H1 (cell line): ENCODE measurements around the gene ENTPD2. TPM values are rescaled to one million over a fixed set of nuclear protein-coding genes. Genes with fewer than 3 reads are reported as not detected.

Experiments
- CTCF ChIA-PET: fragments of 300-600 bp; sonication (Branson Sonifier 250); formaldehyde crosslinking; loops from one replicate; lab custom pipeline; 2021; ENCODE audit not compliant: partially characterized antibody; lab: Charles Lee
- POLR2A ChIA-PET: fragments of 300-600 bp; sonication (Branson Sonifier 250); formaldehyde crosslinking; loops from one replicate; lab custom pipeline; 2021; ENCODE audit warnings: inconsistent platforms; ENCODE audit not compliant: partially characterized antibody; lab: Charles Lee
- DNase-seq, 2 experiments: peaks; one replicate each; pipeline versions ENCODE4 v3.0.0 to v3.0.0-alpha.2; 2010 to 2022; ENCODE audit warnings: low spot score in 2 of 2, low read depth in 1 of 2, mixed read lengths in 1 of 2
- FAIRE-seq: peaks from 2 replicates; lab custom pipeline; 2011; peaks lifted over from hg19 to GRCh38; lab: Jason Lieb, UNC
- H2AFZ ChIP-seq: 2 replicates; pipeline ENCODE4 v1.8.1; 2012; ENCODE audit warnings: low read length, inconsistent platforms
- H2AK5ac ChIP-seq: 2 replicates; pipeline ENCODE4 v1.6.1; 2013; ENCODE audit warnings: low read depth, low read length
- H2BK120ac ChIP-seq: replicated peaks from 2 replicates; pipeline ENCODE3; 2013; ENCODE audit warnings: low read depth, low read length, inconsistent platforms
- H2BK12ac ChIP-seq: 2 replicates; pipeline ENCODE4 v1.6.1; 2013; ENCODE audit warnings: low read depth, low read length
- H2BK15ac ChIP-seq: 2 replicates; pipeline ENCODE4 v1.6.1; 2013; ENCODE audit warnings: low read length
- H2BK20ac ChIP-seq: 2 replicates; pipeline ENCODE4 v1.6.1; 2013; ENCODE audit warnings: low read length
- H2BK5ac ChIP-seq: 2 replicates; pipeline ENCODE4 v1.6.1; 2013; ENCODE audit warnings: low read depth, low read length
- H3K14ac ChIP-seq: 2 replicates; pipeline ENCODE4 v1.6.1; 2013; ENCODE audit warnings: inconsistent platforms; ENCODE audit not compliant: insufficient read length
- H3K18ac ChIP-seq: 2 replicates; pipeline ENCODE4 v1.6.1; 2013; ENCODE audit warnings: low read length; ENCODE audit errors: extremely low read depth
- H3K23ac ChIP-seq: 2 replicates; pipeline ENCODE4 v1.6.1; 2013; ENCODE audit warnings: inconsistent platforms; ENCODE audit not compliant: insufficient read length
- H3K23me2 ChIP-seq: 2 replicates; pipeline ENCODE4 v1.6.1; 2013; ENCODE audit warnings: low read depth, low read length
- H3K27ac ChIP-seq: 2 replicates; pipeline ENCODE4 v1.6.1; 2011; ENCODE audit warnings: low read depth, low read length, inconsistent platforms
- H3K27me3 ChIP-seq, 4 experiments: replicated peaks in 1 of 4; 1 replicate in 1 of 4; 2 replicates in 3 of 4; pipeline versions ENCODE4 v1.6.1 to v1.8.1; 2011 to 2013; ENCODE audit warnings: low read length in 3 of 4, mild to moderate bottlenecking in 3 of 4, inconsistent platforms in 2 of 4, mixed read lengths in 2 of 4, moderate library complexity in 1 of 4; ENCODE audit not compliant: control insufficient read depth in 3 of 4, insufficient read depth in 3 of 4; ENCODE audit errors: extremely low read depth in 1 of 4
- H3K36me3 ChIP-seq, 4 experiments: 2 replicates each; pipeline versions ENCODE4 v1.6.1 to v1.8.1; 2011 to 2013; ENCODE audit warnings: mild to moderate bottlenecking in 4 of 4, low read length in 3 of 4, moderate library complexity in 2 of 4, control low read depth in 1 of 4, inconsistent platforms in 1 of 4; ENCODE audit not compliant: insufficient read depth in 4 of 4, control insufficient read depth in 2 of 4
- H3K4ac ChIP-seq: replicated peaks from 2 replicates; pipeline ENCODE3; 2013; ENCODE audit warnings: low read length, low read depth, mixed read lengths, inconsistent platforms; ENCODE audit not compliant: insufficient read length
- H3K4me1 ChIP-seq, 4 experiments: replicated peaks in 1 of 4; 1 replicate in 1 of 4; 2 replicates in 3 of 4; pipeline versions ENCODE4 v1.6.1 to v1.8.1; 2011 to 2013; ENCODE audit warnings: low read length in 3 of 4, inconsistent platforms in 2 of 4, mixed read lengths in 1 of 4; ENCODE audit not compliant: insufficient read depth in 4 of 4, control insufficient read depth in 3 of 4
- H3K4me2 ChIP-seq, 2 experiments: 2 replicates each; pipeline versions ENCODE4 v1.6.1 to v1.8.1; 2011 to 2013; ENCODE audit warnings: low read depth in 2 of 2, low read length in 2 of 2, control low read depth in 1 of 2, inconsistent platforms in 1 of 2, mild to moderate bottlenecking in 1 of 2; ENCODE audit not compliant: insufficient read depth in 1 of 2
- H3K4me3 ChIP-seq, 4 experiments: fragments of 200-600, 300-600 bp in 1 of 4; sonication (generic), shearing (Covaris generic), sonication (Bioruptor Twin) in 1 of 4; 2 replicates each; pipeline versions ENCODE4 v1.5.1 to v1.8.1; 2011 to 2016; ENCODE audit warnings: low read length in 4 of 4, low read depth in 3 of 4, control low read depth in 2 of 4, inconsistent platforms in 2 of 4, mild to moderate bottlenecking in 2 of 4, mixed read lengths in 1 of 4, moderate library complexity in 1 of 4; ENCODE audit not compliant: insufficient read depth in 2 of 4; ENCODE audit errors: extremely low read depth in 1 of 4
- H3K56ac ChIP-seq: replicated peaks from 2 replicates; pipeline ENCODE3; 2013; ENCODE audit warnings: low read depth, mild to moderate bottlenecking, mixed read lengths, low read length, inconsistent platforms; ENCODE audit not compliant: insufficient read length
- H3K79me1 ChIP-seq: 2 replicates; pipeline ENCODE4 v1.6.1; 2013; ENCODE audit warnings: low read depth, low read length, control low read depth
- H3K79me2 ChIP-seq, 2 experiments: 2 replicates each; pipeline versions ENCODE4 v1.6.1 to v1.8.1; 2012 to 2013; ENCODE audit warnings: low read length in 2 of 2, mild to moderate bottlenecking in 2 of 2, inconsistent platforms in 1 of 2; ENCODE audit not compliant: insufficient read depth in 2 of 2, control insufficient read depth in 1 of 2
- H3K9ac ChIP-seq, 4 experiments: replicated peaks in 1 of 4; 1 replicate in 1 of 4; 2 replicates in 3 of 4; pipeline versions ENCODE4 v1.6.1 to v1.8.1; 2011 to 2013; ENCODE audit warnings: low read depth in 3 of 4, low read length in 3 of 4, control low read depth in 2 of 4, mild to moderate bottlenecking in 2 of 4, moderate library complexity in 2 of 4, inconsistent platforms in 1 of 4; ENCODE audit errors: extremely low read depth in 1 of 4
- H3K9me3 ChIP-seq, 2 experiments: 2 replicates each; pipeline versions ENCODE4 v1.6.1 to v1.8.1; 2012 to 2013; ENCODE audit warnings: mild to moderate bottlenecking in 2 of 2, moderate library complexity in 2 of 2, control low read depth in 1 of 2, inconsistent platforms in 1 of 2, low read depth in 1 of 2, low read length in 1 of 2, mixed read lengths in 1 of 2; ENCODE audit not compliant: insufficient read depth in 2 of 2
- H4K20me1 ChIP-seq, 2 experiments: replicated peaks in 1 of 2; 2 replicates each; pipeline versions ENCODE3 to v1.8.1; 2011 to 2013; ENCODE audit warnings: inconsistent platforms in 2 of 2, low read length in 2 of 2, mild to moderate bottlenecking in 1 of 2; ENCODE audit not compliant: insufficient read depth in 2 of 2, control insufficient read depth in 1 of 2
- H4K5ac ChIP-seq: 2 replicates; pipeline ENCODE4 v1.6.1; 2013; ENCODE audit warnings: low read length, low read depth, mixed read lengths, inconsistent platforms; ENCODE audit not compliant: insufficient read length
- H4K8ac ChIP-seq: 2 replicates; pipeline ENCODE4 v1.8.0; 2013; ENCODE audit warnings: mild to moderate bottlenecking, moderate library complexity, low read length, inconsistent platforms; ENCODE audit not compliant: insufficient read depth; ENCODE audit errors: extremely low read depth
- H4K91ac ChIP-seq: replicated peaks from 2 replicates; pipeline ENCODE3; 2013; ENCODE audit warnings: low read length, mixed read lengths, inconsistent platforms; ENCODE audit not compliant: insufficient read length
- CEBPB ChIP-seq: IDR thresholded peaks from 2 replicates; pipeline ENCODE4 v1.6.1; 2012; ENCODE audit warnings: low read depth, low read length
- EP300 ChIP-seq, 2 experiments: IDR thresholded peaks; 1 replicate in 1 of 2; 2 replicates in 1 of 2; pipeline ENCODE4 v1.6.1; 2011 to 2012; ENCODE audit warnings: low read depth in 2 of 2, low read length in 2 of 2, mild to moderate bottlenecking in 2 of 2, borderline replicate concordance in 1 of 2, inconsistent platforms in 1 of 2, moderate library complexity in 1 of 2
- KDM5A ChIP-seq: fragments of 200-600 bp; IDR thresholded peaks from 2 replicates; pipeline ENCODE4 v1.7.1; 2012; ENCODE audit warnings: mild to moderate bottlenecking, low read length, inconsistent platforms, mixed read lengths
- NANOG ChIP-seq: IDR thresholded peaks from 2 replicates; pipeline ENCODE4 v1.6.1; 2011; ENCODE audit warnings: low read length, low read depth, mild to moderate bottlenecking, inconsistent platforms; ENCODE audit not compliant: insufficient read depth, poor library complexity, severe bottlenecking
- PHF8 ChIP-seq: fragments of 200-600 bp; sonication (generic); conservative IDR thresholded peaks from 2 replicates; pipeline ENCODE4 v1.7.1; 2012; ENCODE audit warnings: low read depth, mild to moderate bottlenecking, inconsistent platforms, low read length, moderate library complexity
- POLR2A ChIP-seq, 2 experiments: IDR thresholded peaks; 1 replicate in 1 of 2; 2 replicates in 1 of 2; pipeline ENCODE4 v1.6.1; 2011; ENCODE audit warnings: low read depth in 2 of 2, low read length in 2 of 2, mild to moderate bottlenecking in 2 of 2; ENCODE audit errors: control extremely low read depth in 1 of 2
- POU5F1 ChIP-seq: IDR thresholded peaks from 2 replicates; pipeline ENCODE4 v1.6.1; 2011; ENCODE audit warnings: low read depth, mild to moderate bottlenecking, low read length, moderate library complexity
- RXRA ChIP-seq: IDR thresholded peaks from 2 replicates; pipeline ENCODE4 v1.6.1; 2011; ENCODE audit warnings: low read depth, mild to moderate bottlenecking, low read length, moderate library complexity; ENCODE audit not compliant: insufficient read depth
- WGBS, 2 experiments: shearing (Covaris generic) in 1 of 2; methylation state at CpG; one replicate each; pipeline versions ENCODE4 v1.1.6 to v1.1.7; 2013 to 2015; ENCODE audit warnings: low lambda C conversion rate in 2 of 2, mixed read lengths in 2 of 2, inconsistent platforms in 1 of 2, low coverage in 1 of 2, missing lambda C conversion rate in 1 of 2; ENCODE audit not compliant: insufficient replicate concordance in 2 of 2, insufficient coverage in 1 of 2, insufficient read length in 1 of 2; ENCODE audit errors: extremely low coverage in 1 of 2, missing lambda C conversion rate in 1 of 2; 5-methylcytosine and 5-hydroxymethylcytosine counted together
- polyA plus RNA-seq, 7 experiments: library from polyadenylated mRNA; depleted of rRNA in 3 of 7; stranded (reverse) in 5 of 7; unstranded in 2 of 7; fragments of >200 nt in 5 of 7; fragments of 200-250 nt in 2 of 7; gene quantifications; 1 replicate in 5 of 7; 2 replicates in 1 of 7; 4 replicates in 1 of 7; pipeline versions ENCODE4 v1.2.1 to v1.2.3, GENCODE V29; 2011 to 2013; ENCODE audit warnings: missing spikeins in 2 of 7, mixed read lengths in 2 of 7
- total RNA-seq: library from RNA; stranded (reverse); fragmentation: NEBNext Ultra II Directional; extraction: Animal tissue kit (Norgen Biotek cat#: 25700); gene quantifications from 2 replicates; pipeline ENCODE4 v1.2.1, GENCODE V29; 2021

Gene ENTPD2
- total and polyA plus RNA-seq, 2 of the 8 experiments (the other 6 are each of a cell fraction or from before 2014, with no cell fraction given): 0.65 to 3.8 TPM

DNA sequence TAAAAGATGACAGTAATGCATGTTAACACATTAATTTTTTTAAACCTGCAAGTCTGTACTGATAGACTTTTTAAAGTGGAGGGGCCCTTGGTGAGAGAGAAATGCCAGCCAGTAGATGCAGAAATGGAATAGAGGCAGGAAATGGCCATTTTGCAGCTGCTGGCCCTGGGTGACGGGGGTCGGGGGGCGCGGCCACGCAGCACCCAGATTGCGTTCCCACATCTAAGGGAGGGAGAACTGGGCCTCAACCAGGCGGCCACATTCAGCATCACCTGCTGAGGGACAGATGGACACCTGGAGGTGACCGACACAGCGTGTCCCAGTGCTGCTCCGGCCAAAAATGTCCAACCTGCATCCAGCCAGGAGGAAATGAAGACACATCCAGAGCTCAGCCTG lies 51.2 kb downstream of the ENTPD2 start:
- Histone ChIP-seq H2AFZ (no peak overlapping the region), H3K79me2 (no peaks in the 10 kb centered on the region), H3K36me3 (no peaks in the 10 kb centered on the region), H3K79me1 (no peaks in the 10 kb centered on the region), H2BK5ac (no peak overlapping the region), H3K9ac (no peak overlapping the region), H2BK20ac (no peak overlapping the region), H3K18ac (no peak overlapping the region), H3K23me2 (no peaks in the 10 kb centered on the region), H3K4ac (no peak overlapping the region), H3K14ac (no peak overlapping the region), H3K27ac (no peak overlapping the region), H4K8ac (no peak overlapping the region), H2BK120ac (no peak overlapping the region), H2AK5ac (no peak overlapping the region), H3K4me1 (peaks cover 0 to under 1% (median 0%) of the 10 kb centered on the region in 4 experiments; a peak in 2 of 7 replicates), H4K91ac (no peak overlapping the region), H3K9me3 (peaks cover 0 to 10% of the 10 kb centered on the region in 2 experiments; a peak in 1 of 4 replicates), H4K20me1 (no peaks in the 10 kb centered on the region), H2BK12ac (no peak overlapping the region), H2BK15ac (no peak overlapping the region), H3K56ac (no peak overlapping the region), H3K4me2 (no peak overlapping the region), H3K4me3 (no peak overlapping the region), H4K5ac (no peak overlapping the region), H3K27me3 (no peaks in the 10 kb centered on the region; a peak in 1 of 7 replicates), H3K23ac (no peak overlapping the region)
- WGBS, 2 experiments: 91% methylated on average over 10 of the region's 10 CpGs; no CpG with 5 or more reads in 1 of the 2 experiments
- POLR2A ChIA-PET: no interaction called here
- TF ChIP-seq PHF8: no peak
- TF ChIP-seq EP300 (IDR thresholded peaks at IDR 0.05; ENCODE audit: borderline replicate concordance in 1 of 2, low read depth in 2 of 2, low read length in 2 of 2): no peak
- no peak for TF ChIP-seq CEBPB
- no peak for TF ChIP-seq NANOG
- no peak for TF ChIP-seq POU5F1
- no peak for TF ChIP-seq POLR2A (IDR thresholded peaks at IDR 0.05; ENCODE audit: control extremely low read depth in 1 of 2, low read depth in 2 of 2, low read length in 2 of 2)
- TF ChIP-seq RXRA: no peak
- no peak for TF ChIP-seq KDM5A
- DNase-seq (no peak), FAIRE-seq (no peak)
- CTCF ChIA-PET: interaction anchor here (0.6 to 3.5 kb wide), 10 partner anchors 18 to 215 kb away, joined by 3 to 21 read pairs (median 6); partner anchors contain the start of gene DPP7
